Hepatocyte (in vitro differentiated cells): ENCODE data around the gene PDP2. TPM values are rescaled to one million over a fixed set of nuclear protein-coding genes. Genes with fewer than 3 reads are reported as not detected.

ENCODE experiments used
- DNase-seq: peaks from one replicate; pipeline ENCODE4 v3.0.0-alpha.2; 2016; ENCODE audit warnings: low spot score
- H2AFZ ChIP-seq: fragments of 200-600 bp; sonication (generic); 2 replicates; pipeline ENCODE4 v1.6.0; 2016; ENCODE audit warnings: antibody characterized with exemption, mild to moderate bottlenecking
- H3K27ac ChIP-seq: fragments of 200-600 bp; sonication (generic); 2 replicates; pipeline ENCODE4 v1.5.1; 2016; ENCODE audit warnings: mild to moderate bottlenecking
- H3K27me3 ChIP-seq: fragments of 200-600 bp; sonication (generic); 2 replicates; pipeline ENCODE4 v1.6.1; 2016
- H3K36me3 ChIP-seq: fragments of 200-600 bp; sonication (generic); replicated peaks from 2 replicates; pipeline ENCODE4 v1.5.1; 2016; ENCODE audit warnings: low read depth; ENCODE audit not compliant: insufficient read depth
- H3K4me1 ChIP-seq: fragments of 200-600 bp; sonication (generic); 2 replicates; pipeline ENCODE4 v1.5.1; 2016; ENCODE audit warnings: mild to moderate bottlenecking, moderate library complexity; ENCODE audit not compliant: insufficient read depth
- H3K4me2 ChIP-seq: fragments of 200-600 bp; sonication (generic); 2 replicates; pipeline ENCODE4 v1.6.0; 2016
- H3K4me3 ChIP-seq: fragments of 200-600 bp; sonication (generic); 2 replicates; pipeline ENCODE4 v1.5.1; 2016; ENCODE audit warnings: mild to moderate bottlenecking
- H3K79me2 ChIP-seq: fragments of 200-600 bp; sonication (generic); 2 replicates; pipeline ENCODE4 v1.6.0; 2017; ENCODE audit warnings: mild to moderate bottlenecking
- H3K9me2 ChIP-seq: fragments of 200-600 bp; sonication (generic); replicated peaks from 2 replicates; pipeline ENCODE4 v1.6.0; 2017; ENCODE audit warnings: mild to moderate bottlenecking; ENCODE audit not compliant: insufficient read depth
- H3K9me3 ChIP-seq: fragments of 200-600 bp; sonication (generic); 2 replicates; pipeline ENCODE4 v1.5.1; 2016; ENCODE audit warnings: low read depth, mild to moderate bottlenecking
- H4K20me1 ChIP-seq: fragments of 200-600 bp; sonication (generic); 2 replicates; pipeline ENCODE4 v1.6.0; 2016; ENCODE audit warnings: mild to moderate bottlenecking; ENCODE audit not compliant: insufficient read depth, poor library complexity, severe bottlenecking
- CTCF ChIP-seq: fragments of 200-600 bp; sonication (generic); IDR thresholded peaks from 2 replicates; pipeline ENCODE4 v1.5.1; 2016; ENCODE audit warnings: antibody characterized with exemption, mild to moderate bottlenecking; ENCODE audit not compliant: poor library complexity
- EZH2 ChIP-seq: fragments of 200-600 bp; sonication (generic); IDR thresholded peaks from 2 replicates; pipeline ENCODE4 v1.6.1; 2016; ENCODE audit warnings: antibody characterized with exemption, mild to moderate bottlenecking, borderline replicate concordance
- EZH2phosphoT487 ChIP-seq: fragments of 200-600 bp; sonication (generic); IDR thresholded peaks from one replicate; pipeline ENCODE4 v1.6.1; 2018; ENCODE audit warnings: antibody characterized with exemption, mild to moderate bottlenecking, low read depth, moderate library complexity; ENCODE audit not compliant: unreplicated experiment, severe bottlenecking
- WGBS: methylation state at CpG from one replicate; pipeline ENCODE4 v1.1.6; 2016; ENCODE audit warnings: low lambda C conversion rate; ENCODE audit errors: missing lambda C conversion rate; 5-methylcytosine and 5-hydroxymethylcytosine counted together
- polyA plus RNA-seq: library from polyadenylated mRNA; unstranded; fragments of >200 nt; fragmentation: Nextera tagmentation; extraction: Ambion mirVana; gene quantifications from 2 replicates; pipeline ENCODE4 v1.2.1, GENCODE V29; 2016
- total RNA-seq: library from RNA; depleted of rRNA; stranded (reverse); fragments of >200 nt; gene quantifications from 2 replicates; pipeline ENCODE4 v1.2.3, GENCODE V29; 2014

PDP2 gene
- total and polyA plus RNA-seq, 2 experiments from 2014 or later, result 5.2 to 17.7 TPM

- Histone ChIP-seq H3K9me3 (no peaks in the 10 kb centered on the region), H3K9me2 (no peaks in the 10 kb centered on the region), H3K27me3 (no peaks in the 10 kb centered on the region), H3K79me2 (peaks cover 8% of the 10 kb centered on the region), H4K20me1 (no peaks in the 10 kb centered on the region), H3K36me3 (no peaks in the 10 kb centered on the region), H2AFZ (no peak overlapping the region), H3K4me2 (no peak overlapping the region), H3K4me3 (no peak overlapping the region), H3K27ac (no peak overlapping the region), H3K4me1 (no peaks in the 10 kb centered on the region)
- TF ChIP-seq CTCF (no peak), EZH2phosphoT487 (no peak), EZH2 (no peak)
- DNase-seq, result no peak
- WGBS, result 91% methylated on average over 6 of the region's 6 CpGs
Observed at GRCh38 chr16:66888647-66889615, 8.6 kb downstream of the PDP2 start.

- WGBS, result 72% methylated on average over 4 of the region's 4 CpGs
- no peaks in the 10 kb centered on the region for H3K9me2 ChIP-seq
- no peaks in the 10 kb centered on the region for H3K27me3 ChIP-seq
- no peak overlapping the region for H3K4me3 ChIP-seq
- no peak overlapping the region for H3K4me2 ChIP-seq
- TF ChIP-seq EZH2phosphoT487 (no peak), EZH2 (no peak), CTCF (no peak)
- H4K20me1 ChIP-seq, result no peaks in the 10 kb centered on the region
- no peak overlapping the region for H3K27ac ChIP-seq
- H3K36me3 ChIP-seq, result no peaks in the 10 kb centered on the region
- H3K4me1 ChIP-seq, result no peaks in the 10 kb centered on the region
- H2AFZ ChIP-seq, result no peak overlapping the region
- DNase-seq, result no peak
- H3K79me2 ChIP-seq, result peaks cover 3% of the 10 kb centered on the region
- H3K9me3 ChIP-seq, result no peaks in the 10 kb centered on the region
Observed at GRCh38 chr16:66889622-66890021, 9.3 kb downstream of the PDP2 start.

GRCh38 chr16:66890799-66891198 is 10.5 kb downstream of the PDP2 start:
- 83% methylated on average over 2 of the region's 2 CpGs for WGBS

More at GRCh38 chr16:66890799-66891198, 10.5 kb downstream of the PDP2 start:
- DNase-seq, result no peak
- Histone ChIP-seq H3K9me2 (no peaks in the 10 kb centered on the region), H3K79me2 (peaks cover 3% of the 10 kb centered on the region), H3K4me3 (no peak overlapping the region), H3K27ac (no peak overlapping the region), H4K20me1 (no peaks in the 10 kb centered on the region), H2AFZ (no peak overlapping the region), H3K36me3 (no peaks in the 10 kb centered on the region), H3K27me3 (no peaks in the 10 kb centered on the region), H3K4me2 (no peak overlapping the region), H3K9me3 (no peaks in the 10 kb centered on the region), H3K4me1 (no peaks in the 10 kb centered on the region)
- no peak for TF ChIP-seq CTCF
- TF ChIP-seq EZH2phosphoT487, result no peak
- no peak for TF ChIP-seq EZH2
